IMR-90 (cell line): ENCODE results near the gene CCT7. TPM values are rescaled to one million over a fixed set of nuclear protein-coding genes. Genes with fewer than 3 reads are reported as not detected.

Experiments
- ATAC-seq: fragments of 200-7000 bp; cut with Tn5 transposase; 2 replicates; pipeline ENCODE4 v1.9.1; 2020; ENCODE audit warnings: low read depth, mild to moderate bottlenecking, moderate library complexity
- BruUV-seq: library from RNA; stranded (reverse); fragments of 400-500 nt; replicated peaks from 2 replicates; lab custom pipeline; 2021; lab: Mats Ljungman, UMichigan
- CTCF ChIA-PET: fragments of 300-600 bp; formaldehyde crosslinking; extraction: SDS; loops from one replicate; lab custom pipeline; 2021; ENCODE audit warnings: antibody characterized with exemption; lab: Yijun Ruan, JAX
- POLR2A ChIA-PET: fragments of 300-600 bp; sonication (Branson Sonifier 250); formaldehyde crosslinking; loops from one replicate; lab custom pipeline; 2022; ENCODE audit warnings: antibody characterized with exemption; ENCODE audit not compliant: unreplicated experiment; lab: Charles Lee
- DNase-seq: peaks from one replicate; pipeline ENCODE4 v3.0.0; 2013
- H2AFZ ChIP-seq: replicated peaks from 2 replicates; pipeline ENCODE3; 2013; ENCODE audit warnings: low read length, mild to moderate bottlenecking; ENCODE audit not compliant: poor library complexity
- H2AK5ac ChIP-seq: 2 replicates; pipeline ENCODE4 v1.6.1; 2013; ENCODE audit warnings: low read depth, low read length, inconsistent platforms
- H2AK9ac ChIP-seq: replicated peaks from 2 replicates; pipeline ENCODE3; 2013; ENCODE audit warnings: mild to moderate bottlenecking, low read depth, low read length, moderate library complexity; ENCODE audit not compliant: poor library complexity
- H2BK120ac ChIP-seq: 2 replicates; pipeline ENCODE4 v1.6.1; 2013; ENCODE audit warnings: low read depth, low read length, inconsistent platforms
- H2BK15ac ChIP-seq: 3 replicates; pipeline ENCODE4 v1.6.1; 2013; ENCODE audit warnings: low read depth, low read length, inconsistent platforms
- H2BK20ac ChIP-seq: 2 replicates; pipeline ENCODE4 v1.6.1; 2013; ENCODE audit warnings: low read depth, mild to moderate bottlenecking, inconsistent platforms, low read length, moderate library complexity
- H2BK5ac ChIP-seq: 2 replicates; pipeline ENCODE4 v1.6.1; 2013; ENCODE audit warnings: mild to moderate bottlenecking, low read depth, low read length, inconsistent platforms; ENCODE audit not compliant: poor library complexity, severe bottlenecking
- H3K14ac ChIP-seq: replicated peaks from 2 replicates; pipeline ENCODE4 v1.6.1; 2013; ENCODE audit warnings: low read depth, low read length, inconsistent platforms
- H3K18ac ChIP-seq: 2 replicates; pipeline ENCODE4 v1.6.1; 2013; ENCODE audit warnings: low read depth, low read length, control low read depth
- H3K23ac ChIP-seq: 2 replicates; pipeline ENCODE4 v1.6.1; 2013; ENCODE audit warnings: low read depth, low read length, inconsistent platforms
- H3K27ac ChIP-seq: 2 replicates; pipeline ENCODE4 v1.5.1; 2013; ENCODE audit warnings: mild to moderate bottlenecking, control low read depth, low read length; ENCODE audit not compliant: insufficient read depth
- H3K27me3 ChIP-seq: 2 replicates; pipeline ENCODE4 v1.6.1; 2013; ENCODE audit warnings: low read length; ENCODE audit not compliant: control insufficient read depth, insufficient read depth
- H3K36me3 ChIP-seq: 2 replicates; pipeline ENCODE4 v1.6.1; 2013; ENCODE audit warnings: low read length, mixed read lengths; ENCODE audit not compliant: control insufficient read depth, insufficient read depth
- H3K4ac ChIP-seq: 2 replicates; pipeline ENCODE4 v1.6.1; 2013; ENCODE audit warnings: low read depth, low read length, inconsistent platforms
- H3K4me1 ChIP-seq: 2 replicates; pipeline ENCODE4 v1.6.1; 2013; ENCODE audit warnings: low read length, mixed read lengths; ENCODE audit not compliant: control insufficient read depth, insufficient read depth
- H3K4me2 ChIP-seq: 2 replicates; pipeline ENCODE4 v1.6.1; 2013; ENCODE audit warnings: low read depth, mild to moderate bottlenecking, control low read depth, low read length, moderate library complexity
- H3K4me3 ChIP-seq: 2 replicates; pipeline ENCODE4 v1.5.1; 2013; ENCODE audit warnings: low read depth, mild to moderate bottlenecking, control low read depth, low read length, moderate library complexity; ENCODE audit not compliant: insufficient read depth
- H3K56ac ChIP-seq: 2 replicates; pipeline ENCODE4 v1.6.1; 2013; ENCODE audit warnings: low read length, inconsistent platforms; ENCODE audit not compliant: insufficient read depth; ENCODE audit errors: extremely low read depth
- H3K79me1 ChIP-seq, 2 experiments: 2 replicates each; pipeline ENCODE4 v1.6.1; 2013; ENCODE audit warnings: low read length in 2 of 2, inconsistent platforms in 1 of 2, low read depth in 1 of 2
- H3K9ac ChIP-seq: 2 replicates; pipeline ENCODE4 v1.6.1; 2013; ENCODE audit warnings: low read depth, low read length, control low read depth
- H3K9me1 ChIP-seq: 2 replicates; pipeline ENCODE4 v1.6.1; 2013; ENCODE audit warnings: low read length, inconsistent platforms; ENCODE audit not compliant: insufficient read depth
- H3K9me3 ChIP-seq: 2 replicates; pipeline ENCODE4 v1.6.1; 2013; ENCODE audit warnings: low read length; ENCODE audit not compliant: control insufficient read depth, insufficient read depth
- H4K20me1 ChIP-seq: 2 replicates; pipeline ENCODE4 v1.6.1; 2013; ENCODE audit warnings: low read length, inconsistent platforms; ENCODE audit not compliant: insufficient read depth
- H4K5ac ChIP-seq: 2 replicates; pipeline ENCODE4 v1.6.1; 2013; ENCODE audit warnings: mild to moderate bottlenecking, low read depth, low read length, control low read depth
- H4K8ac ChIP-seq, 2 experiments: 2 replicates each; pipeline ENCODE4 v1.6.1; 2013; ENCODE audit warnings: low read depth in 2 of 2, low read length in 2 of 2, control low read depth in 1 of 2, inconsistent platforms in 1 of 2
- H4K91ac ChIP-seq: 2 replicates; pipeline ENCODE4 v1.6.1; 2013; ENCODE audit warnings: low read depth, low read length, inconsistent platforms; ENCODE audit not compliant: insufficient read depth
- BHLHE40 ChIP-seq: fragments of 150-350 bp; IDR thresholded peaks from 2 replicates; pipeline ENCODE4 v1.6.1; 2016; ENCODE audit warnings: mild to moderate bottlenecking, low read depth, low read length
- CEBPB ChIP-seq: IDR thresholded peaks from 2 replicates; pipeline ENCODE4 v1.6.1; 2012; ENCODE audit warnings: low read depth, low read length, improper control_type of control experiment
- CHD1 ChIP-seq: IDR thresholded peaks from 2 replicates; pipeline ENCODE4 v1.6.1; 2012; ENCODE audit warnings: low read depth, low read length, improper control_type of control experiment
- CTCF ChIP-seq: conservative IDR thresholded peaks from 2 replicates; pipeline ENCODE4 v1.5.1; 2012; ENCODE audit warnings: mild to moderate bottlenecking, low read depth, low read length, improper control_type of control experiment
- ELK1 ChIP-seq: fragments of 150-350 bp; IDR thresholded peaks from 2 replicates; pipeline ENCODE4 v1.6.1; 2016; ENCODE audit warnings: low read depth, mild to moderate bottlenecking, low read length, moderate library complexity, borderline replicate concordance
- FOS ChIP-seq: fragments of 150-350 bp; IDR thresholded peaks from 2 replicates; pipeline ENCODE4 v1.6.1; 2016; ENCODE audit warnings: low read depth, low read length
- MXI1 ChIP-seq: IDR thresholded peaks from 2 replicates; pipeline ENCODE4 v1.6.1; 2012; ENCODE audit warnings: low read depth, mild to moderate bottlenecking, low read length, moderate library complexity, borderline replicate concordance
- RAD21 ChIP-seq: IDR thresholded peaks from 2 replicates; pipeline ENCODE4 v1.6.1; 2012; ENCODE audit warnings: low read length, improper control_type of control experiment
- RCOR1 ChIP-seq: IDR thresholded peaks from 2 replicates; pipeline ENCODE4 v1.6.1; 2012; ENCODE audit warnings: mild to moderate bottlenecking, low read length, improper control_type of control experiment; ENCODE audit not compliant: insufficient replicate concordance
- RFX5 ChIP-seq: IDR thresholded peaks from 2 replicates; pipeline ENCODE4 v1.8.0; 2012; ENCODE audit warnings: low read depth, mild to moderate bottlenecking, low read length, moderate library complexity
- WGBS, 2 experiments: methylation state at CpG; one replicate each; pipeline versions ENCODE4 v1.1.5 to v1.1.7; 2013; ENCODE audit warnings: missing lambda C conversion rate in 2 of 2; ENCODE audit not compliant: insufficient read length in 1 of 2; ENCODE audit errors: extremely low coverage in 2 of 2; 5-methylcytosine and 5-hydroxymethylcytosine counted together
- dilution Hi-C: fragments of 300-500 bp; cut with HindIII; formaldehyde crosslinking; loops from one replicate; pipeline ENCODE4 v1.14.3; 2018; ENCODE audit warnings: low sequenced_read_pairs; ENCODE audit not compliant: unreplicated experiment
- in situ Hi-C: fragments of 300-500 bp; cut with MboI; formaldehyde crosslinking; loops from 3 replicates; pipeline ENCODE4 v1.14.3; 2019; ENCODE audit warnings: low sequenced_read_pairs, inconsistent platforms, mixed read lengths
- intact Hi-C: fragments of 100-400 bp; cut with micrococcal nuclease; formaldehyde crosslinking; loops from 2 replicates; pipeline ENCODE4 v1.10.0; 2022
- polyA plus RNA-seq, 3 experiments: library from polyadenylated mRNA; depleted of rRNA; stranded (reverse); fragments of >200 nt; gene quantifications; 2 replicates each; pipeline ENCODE4 v1.2.3, GENCODE V29; 2012; ENCODE audit warnings: low replicate concordance in 1 of 3
- total RNA-seq: library from RNA; depleted of rRNA; stranded (reverse); fragments of >200 nt; gene quantifications from 2 replicates; pipeline ENCODE4 v1.2.3, GENCODE V29; 2012

Gene CCT7
- total and polyA plus RNA-seq, 2 of the 4 experiments (the other 2 are of a cell fraction), result 321 to 575 TPM

GRCh38 chr2:73297151-73297559, 63.0 kb downstream of the CCT7 start:
- Histone ChIP-seq H2BK15ac (no peak overlapping the region), H3K79me1 (no peaks in the 10 kb centered on the region), H4K91ac (no peak overlapping the region), H4K8ac (no peak overlapping the region), H2BK20ac (no peak overlapping the region), H3K4me1 (no peaks in the 10 kb centered on the region; the same call in 1 of the 2 replicates), H3K4ac (no peak overlapping the region), H2BK120ac (no peak overlapping the region), H3K27ac (no peak overlapping the region), H3K23ac (no peak overlapping the region), H2AFZ (no peak overlapping the region), H3K36me3 (no peaks in the 10 kb centered on the region), H2AK5ac (no peak overlapping the region), H3K4me2 (no peak overlapping the region), H3K14ac (no peak overlapping the region), H3K56ac (no peak overlapping the region), H3K27me3 (peaks cover 58% of the 10 kb centered on the region), H3K18ac (no peak overlapping the region), H2BK5ac (no peak overlapping the region), H3K9ac (no peak overlapping the region), H4K5ac (no peak overlapping the region), H3K9me1 (no peaks in the 10 kb centered on the region), H4K20me1 (no peaks in the 10 kb centered on the region), H3K9me3 (no peaks in the 10 kb centered on the region), H3K4me3 (no peak overlapping the region), H2AK9ac (no peak overlapping the region)
- no TSS peak for BruUV-seq
- CTCF ChIA-PET, result no interaction called here
- in situ Hi-C loops (no loop called here), intact Hi-C loops (no loop called here), dilution Hi-C loops (no loop called here)
- TF ChIP-seq CEBPB (no peak), RFX5 (no peak), MXI1 (no peak), FOS (no peak), ELK1 (no peak), RCOR1 (no peak), CHD1 (no peak), RAD21 (no peak), CTCF (no peak), BHLHE40 (no peak)
- POLR2A ChIA-PET, result no interaction called here
- ATAC-seq (no peak), DNase-seq (no peak)
- no CpG with 5 or more reads among the region's 2 CpGs for WGBS, 2 experiments
